Testis (tissue), 2 donors: Measurements from ENCODE around the gene PSAP.

ENCODE experiments used
- CTCF ChIP-seq, 3 experiments: fragments of 450-650 bp in 2 of 3; fragments of 200-600 bp in 1 of 3; sonication (generic) in 1 of 3; IDR thresholded peaks; one replicate each; pipeline ENCODE4 v1.5.1; 2016 to 2019; ENCODE audit warnings: antibody characterized with exemption in 3 of 3, mild to moderate bottlenecking in 2 of 3, moderate library complexity in 1 of 3
- POLR2A ChIP-seq: fragments of 450-650 bp; IDR thresholded peaks from one replicate; pipeline ENCODE4 v1.6.1; 2017; ENCODE audit warnings: antibody characterized with exemption, mild to moderate bottlenecking, moderate library complexity

- TF ChIP-seq CTCF (IDR thresholded peaks at IDR 0.05) (no peak), POLR2A (no peak)
Measured at GRCh38 chr10:71881647-71882355, 30.8 kb upstream of the PSAP start.
